K562 (cell line): ENCODE results near the gene RAB13. TPM values are rescaled to one million over a fixed set of nuclear protein-coding genes. Genes with fewer than 3 reads are reported as not detected.
A peak's percentile ranks its signal among the peaks of the same experiment; 100 is the strongest.

Experiments
- BCLAF1 ChIP-seq, 2 experiments: fragments of 450-650 bp in 1 of 2; IDR thresholded peaks; 2 replicates each; pipeline ENCODE4 v1.6.1; 2011 to 2017; ENCODE audit warnings: low read depth in 2 of 2, antibody characterized with exemption in 1 of 2, borderline replicate concordance in 1 of 2, low read length in 1 of 2, mild to moderate bottlenecking in 1 of 2, mixed read lengths in 1 of 2; ENCODE audit not compliant: control insufficient read depth in 1 of 2
- GTF2F1 ChIP-seq: IDR thresholded peaks from 2 replicates; pipeline ENCODE4 v1.6.1; 2011; ENCODE audit warnings: low read depth, low read length, improper control_type of control experiment
- PCBP1 ChIP-seq: fragments of 200-400 bp; formaldehyde crosslinking; IDR thresholded peaks from 2 replicates; pipeline ENCODE4 v1.6.1; 2018; ENCODE audit warnings: mild to moderate bottlenecking, low read depth, low read length; ENCODE audit not compliant: poor library complexity, severe bottlenecking
- TAF7 ChIP-seq: fragments of 450-650 bp; IDR thresholded peaks from 2 replicates; pipeline ENCODE4 v1.6.1; 2016; ENCODE audit warnings: missing genetic modification characterization, missing compliant biosample characterization
- TGIF2 ChIP-seq: sonication (generic); formaldehyde crosslinking; IDR thresholded peaks from 2 replicates; pipeline ENCODE4 v1.8.1; 2022; ENCODE audit warnings: mild to moderate bottlenecking, missing genetic modification reagents, moderate library complexity
- THRA ChIP-seq: fragments of 450-650 bp; IDR thresholded peaks from 2 replicates; pipeline ENCODE4 v1.6.1; 2017; ENCODE audit warnings: mild to moderate bottlenecking, moderate library complexity
- TOE1 ChIP-seq, 2 experiments: fragments of 450-650 bp in 1 of 2; sonication (generic) in 1 of 2; formaldehyde crosslinking in 1 of 2; IDR thresholded peaks; 2 replicates each; pipeline versions ENCODE4 v1.7.1 to v1.8.0; 2016 to 2022; ENCODE audit warnings: borderline replicate concordance in 2 of 2, mild to moderate bottlenecking in 2 of 2, antibody characterized with exemption in 1 of 2, inconsistent platforms in 1 of 2, low read depth in 1 of 2, missing genetic modification reagents in 1 of 2, moderate library complexity in 1 of 2
- TRIM24 ChIP-seq, 2 experiments: fragments of 450-650 bp; IDR thresholded peaks; 2 replicates each; pipeline ENCODE4 v1.6.1; 2016
- ZNF695 ChIP-seq: fragments of 450-650 bp; formaldehyde crosslinking; IDR thresholded peaks from 2 replicates; pipeline ENCODE4 v1.4.0; 2020; ENCODE audit warnings: mild to moderate bottlenecking, moderate library complexity
- ZNF740 ChIP-seq, 3 experiments: fragments of 200-800 bp in 1 of 3; sonication (Bioruptor generic) in 1 of 3; sonication (generic) in 1 of 3; formaldehyde crosslinking in 1 of 3; IDR thresholded peaks; 2 replicates each; pipeline versions ENCODE4 v1.6.1 to v1.8.0; 2016 to 2022; ENCODE audit warnings: mild to moderate bottlenecking in 2 of 3, missing compliant biosample characterization in 2 of 3, missing genetic modification characterization in 2 of 3, missing genetic modification reagents in 1 of 3
- polyA plus RNA-seq, 8 experiments: library from polyadenylated mRNA; depleted of rRNA in 4 of 8; stranded (reverse) in 5 of 8; unstranded in 3 of 8; fragments of >200 nt; fragmentation: Nextera tagmentation in 2 of 8; fragmentation: Illumina TruSeq in 1 of 8; extraction: Ambion mirVana in 2 of 8; extraction: Trizol in 1 of 8; gene quantifications; 2 replicates each; pipeline versions ENCODE4 v1.2.1 to v1.2.3, GENCODE V29; 2011 to 2014; ENCODE audit warnings: inconsistent platforms in 1 of 8, missing spikeins in 1 of 8
- total RNA-seq, 7 experiments: library from RNA; depleted of rRNA in 6 of 7; stranded (reverse); fragments of >200 nt in 6 of 7; fragmentation: Illumina TruSeq in 2 of 7; extraction: Trizol in 2 of 7; gene quantifications; 2 replicates each; pipeline versions ENCODE4 v1.2.1 to v1.2.3, GENCODE V29; 2011 to 2021; ENCODE audit warnings: low replicate concordance in 1 of 7

RAB13 gene
- total and polyA plus RNA-seq, 9 of the 15 experiments (the other 6 are each of a cell fraction or from before 2014, with no cell fraction given), result 22.3 to 100 (median 39.8) TPM

GRCh38 chr1:153958111-153958960, 27.8 kb downstream of the RAB13 start, which contains the start of gene CRTC2 (continued):
- TF ChIP-seq ZNF740 (CRISPR knock-in tag; IDR thresholded peaks at IDR 0.05) (no peak), ZNF740 (tag; IDR thresholded peaks at IDR 0.05) (no peak), PCBP1 (peak; percentile 74), TRIM24 (IDR thresholded peaks at IDR 0.05) (no peak), TOE1 (IDR thresholded peaks at IDR 0.05; ENCODE audit: borderline replicate concordance) (no peak; the same call in 1 of the 2 replicates), TOE1 (CRISPR knock-in tag; IDR thresholded peaks at IDR 0.05; ENCODE audit: borderline replicate concordance, low read depth) (no peak), TGIF2 (CRISPR knock-in tag) (no peak), ZNF695 (CRISPR knock-in tag) (no peak), BCLAF1 (IDR thresholded peaks at IDR 0.05; ENCODE audit: borderline replicate concordance in 1 of 2, control insufficient read depth in 1 of 2, low read depth in 2 of 2, low read length in 1 of 2) (no peak), GTF2F1 (0 out of 2 replicates have a peak, but pooled peaks have one; percentile 36), THRA (no peak), TAF7 (no peak)
